ENCODE measurements around the gene CROCC.

DNA sequence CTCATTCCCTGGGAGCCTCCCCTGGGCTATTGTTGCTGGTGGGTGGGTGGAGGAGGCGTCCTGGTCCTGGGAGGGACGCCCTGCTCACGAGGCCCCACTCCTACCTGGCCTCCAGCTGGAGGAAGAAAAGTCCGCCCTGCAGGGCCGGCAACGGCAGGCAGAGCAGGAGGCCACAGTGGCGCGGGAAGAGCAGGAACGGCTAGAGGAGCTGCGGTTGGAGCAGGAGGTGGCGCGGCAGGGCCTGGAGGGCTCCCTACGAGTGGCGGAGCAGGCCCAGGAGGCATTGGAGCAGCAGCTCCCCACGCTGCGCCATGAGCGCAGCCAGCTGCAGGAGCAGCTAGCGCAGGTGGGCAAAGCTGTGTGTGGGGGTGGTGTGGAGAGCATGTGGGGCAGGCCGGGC, 24.9 kb downstream of the CROCC start:
- TF ChIP-seq, protein P1, sequence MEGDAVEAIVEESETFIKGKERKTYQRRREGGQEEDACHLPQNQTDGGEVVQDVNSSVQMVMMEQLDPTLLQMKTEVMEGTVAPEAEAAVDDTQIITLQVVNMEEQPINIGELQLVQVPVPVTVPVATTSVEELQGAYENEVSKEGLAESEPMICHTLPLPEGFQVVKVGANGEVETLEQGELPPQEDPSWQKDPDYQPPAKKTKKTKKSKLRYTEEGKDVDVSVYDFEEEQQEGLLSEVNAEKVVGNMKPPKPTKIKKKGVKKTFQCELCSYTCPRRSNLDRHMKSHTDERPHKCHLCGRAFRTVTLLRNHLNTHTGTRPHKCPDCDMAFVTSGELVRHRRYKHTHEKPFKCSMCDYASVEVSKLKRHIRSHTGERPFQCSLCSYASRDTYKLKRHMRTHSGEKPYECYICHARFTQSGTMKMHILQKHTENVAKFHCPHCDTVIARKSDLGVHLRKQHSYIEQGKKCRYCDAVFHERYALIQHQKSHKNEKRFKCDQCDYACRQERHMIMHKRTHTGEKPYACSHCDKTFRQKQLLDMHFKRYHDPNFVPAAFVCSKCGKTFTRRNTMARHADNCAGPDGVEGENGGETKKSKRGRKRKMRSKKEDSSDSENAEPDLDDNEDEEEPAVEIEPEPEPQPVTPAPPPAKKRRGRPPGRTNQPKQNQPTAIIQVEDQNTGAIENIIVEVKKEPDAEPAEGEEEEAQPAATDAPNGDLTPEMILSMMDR (IDR thresholded peaks at IDR 0.05) = no peak
- TF ChIP-seq POLR2A (IDR thresholded peaks at IDR 0.05) = no peak

All from transverse colon (tissue), 3 donors.